DOHH2 (cell line): Measurements from ENCODE around the gene CCRL2.
"Not testable (repeated sequence)": the region's sequence is repeated elsewhere in the genome, so short reads cannot be mapped to it uniquely, and the experiment has no call there.

Source experiments
- H3F3A ChIP-seq: fragments of 200-600 bp; sonication (generic), shearing (Covaris generic); 2 replicates; pipeline ENCODE4 v1.6.0; 2016; ENCODE audit warnings: antibody characterized with exemption, mild to moderate bottlenecking; ENCODE audit not compliant: control insufficient read depth, insufficient read depth
- H3K27ac ChIP-seq: fragments of 200-600 bp; sonication (generic); 2 replicates; pipeline ENCODE4 v1.5.1; 2014; ENCODE audit warnings: low read depth, mild to moderate bottlenecking, low read length, moderate library complexity
- H3K27me3 ChIP-seq: fragments of 200-600 bp; sonication (generic); 2 replicates; pipeline ENCODE4 v1.6.1; 2014; ENCODE audit warnings: mild to moderate bottlenecking, low read length, mixed read lengths; ENCODE audit not compliant: control insufficient read depth
- H3K36me3 ChIP-seq: fragments of 200-600 bp; sonication (generic); 2 replicates; pipeline ENCODE4 v1.6.1; 2014; ENCODE audit warnings: mild to moderate bottlenecking, low read length, moderate library complexity, mixed read lengths; ENCODE audit not compliant: control insufficient read depth
- H3K4me1 ChIP-seq: fragments of 200-600 bp; sonication (generic); 2 replicates; pipeline ENCODE4 v1.6.1; 2014; ENCODE audit warnings: mild to moderate bottlenecking, low read length, mixed read lengths; ENCODE audit not compliant: control insufficient read depth
- H3K4me2 ChIP-seq: fragments of 200-600 bp; sonication (generic); 2 replicates; pipeline ENCODE4 v1.6.0; 2014; ENCODE audit warnings: mild to moderate bottlenecking, low read length, moderate library complexity
- H3K4me3 ChIP-seq: fragments of 200-600 bp; sonication (generic); 2 replicates; pipeline ENCODE4 v1.5.1; 2014; ENCODE audit warnings: mild to moderate bottlenecking, low read length, mixed read lengths
- H3K79me2 ChIP-seq: fragments of 200-600 bp; sonication (generic); 2 replicates; pipeline ENCODE4 v1.6.1; 2014; ENCODE audit warnings: mild to moderate bottlenecking, low read length, mixed read lengths; ENCODE audit not compliant: control insufficient read depth
- H3K9me2 ChIP-seq: fragments of 200-600 bp; sonication (generic); replicated peaks from 2 replicates; pipeline ENCODE4 v1.6.1; 2014; ENCODE audit warnings: mild to moderate bottlenecking, low read length, mixed read lengths; ENCODE audit not compliant: control insufficient read depth
- H3K9me3 ChIP-seq: fragments of 200-600 bp; sonication (generic); 2 replicates; pipeline ENCODE4 v1.6.1; 2014; ENCODE audit warnings: antibody characterized with exemption, low read length, mixed read lengths; ENCODE audit not compliant: control insufficient read depth, insufficient read depth
- H4K20me1 ChIP-seq: fragments of 200-600 bp; sonication (generic); 2 replicates; pipeline ENCODE4 v1.6.0; 2014; ENCODE audit warnings: low read depth, mild to moderate bottlenecking, antibody characterized with exemption, low read length, moderate library complexity; ENCODE audit not compliant: control insufficient read depth, insufficient read depth
- EZH2phosphoT487 ChIP-seq: fragments of 200-600 bp; sonication (generic); IDR thresholded peaks from 2 replicates; pipeline ENCODE4 v1.6.1; 2017; ENCODE audit warnings: borderline replicate concordance, mild to moderate bottlenecking, antibody characterized with exemption, low read length, moderate library complexity, mixed read lengths
- TF ChIP-seq, protein P1 (sequence below): fragments of 200-600 bp; sonication (generic); IDR thresholded peaks from one replicate; pipeline ENCODE4 v1.5.1; 2014; ENCODE audit warnings: antibody characterized with exemption, mild to moderate bottlenecking, low read depth, low read length; ENCODE audit not compliant: poor library complexity, severe bottlenecking

The CCRL2 gene

DNA sequence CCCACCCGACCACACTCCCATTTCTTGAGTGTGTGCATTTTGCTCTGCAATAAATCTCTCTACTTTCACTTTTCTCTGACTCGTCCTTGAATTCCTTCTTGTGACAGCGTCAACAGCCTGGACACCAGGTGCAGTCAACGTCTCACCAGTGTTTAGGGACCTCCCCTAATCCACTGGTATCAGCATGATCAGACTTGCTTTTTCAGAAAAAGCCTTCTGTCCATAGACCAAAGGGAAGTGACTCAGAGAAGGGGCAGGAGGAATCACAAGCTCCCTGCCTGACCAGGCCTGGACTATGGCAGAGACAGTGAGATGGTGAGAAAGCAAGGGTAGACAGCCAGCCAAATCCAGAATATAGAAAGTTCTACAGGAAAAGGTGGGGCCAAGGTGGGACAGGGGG, 20.9 kb upstream of the CCRL2 start:
- Histone ChIP-seq H3F3A (no peaks in the 10 kb centered on the region), H3K9me3 (no peaks in the 10 kb centered on the region), H3K4me1 (peaks cover 10% of the 10 kb centered on the region), H3K36me3 (no peaks in the 10 kb centered on the region), H3K27me3 (peaks cover 20% of the 10 kb centered on the region), H3K79me2 (no peaks in the 10 kb centered on the region), H4K20me1 (no peaks in the 10 kb centered on the region), H3K27ac (no peak overlapping the region), H3K9me2 (no peaks in the 10 kb centered on the region), H3K4me2 (no peak overlapping the region), H3K4me3 (no peak overlapping the region)
- no peak for TF ChIP-seq EZH2phosphoT487

DNA sequence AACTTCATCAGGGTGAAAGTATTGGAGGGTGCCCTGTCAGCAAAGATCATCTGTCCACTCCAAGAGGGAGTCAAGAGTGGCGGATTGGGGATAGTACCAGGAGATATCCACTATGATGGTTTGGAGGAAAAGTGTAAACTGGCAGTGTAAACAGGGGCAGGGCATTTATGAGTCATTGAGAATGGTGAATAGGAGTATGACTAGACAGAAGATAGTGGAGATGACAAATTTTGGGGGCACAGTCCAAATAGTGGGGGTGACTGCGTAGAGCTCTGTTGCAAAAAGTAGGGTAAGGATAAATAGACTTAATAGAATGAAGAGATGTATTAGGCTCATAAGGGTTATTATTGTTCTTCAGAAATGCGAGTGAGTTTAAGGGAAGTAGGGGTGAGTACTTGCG, 18.2 kb upstream of the CCRL2 start:
- H3K9me3 ChIP-seq, H3K79me2 ChIP-seq, H3K36me3 ChIP-seq, H3K4me3 ChIP-seq, H3K4me2 ChIP-seq, H3K9me2 ChIP-seq, H4K20me1 ChIP-seq, H3K27ac ChIP-seq, H3F3A ChIP-seq, H3K4me1 ChIP-seq: not testable (repeated sequence)
- peaks cover 11% of the 10 kb centered on the region for H3K27me3 ChIP-seq

DNA sequence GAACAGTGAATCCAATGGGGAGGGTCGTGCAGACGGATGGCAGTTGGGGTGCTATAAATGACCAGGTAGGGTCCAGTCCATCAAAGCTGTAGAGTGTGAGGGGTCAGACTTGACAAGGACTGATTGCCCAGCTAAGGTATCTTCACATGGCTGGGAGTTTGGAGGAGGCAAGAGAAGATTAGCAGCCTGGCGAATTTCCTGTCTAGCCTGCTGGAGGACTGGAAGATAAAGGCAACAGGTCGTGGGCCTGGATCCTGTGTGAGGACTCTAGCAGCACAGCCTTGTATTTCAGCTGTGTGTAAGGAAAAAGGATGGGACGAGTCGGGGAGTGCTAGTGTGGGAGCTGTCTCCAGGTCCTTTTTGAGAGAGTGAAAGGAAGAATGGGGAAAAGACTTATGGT, 17.8 kb upstream of the CCRL2 start:
- Histone ChIP-seq H3K4me1 (no peaks in the 10 kb centered on the region), H3K36me3 (no peaks in the 10 kb centered on the region), H3K4me3 (no peak overlapping the region), H4K20me1 (no peaks in the 10 kb centered on the region), H3K79me2 (no peaks in the 10 kb centered on the region), H3K9me3 (no peaks in the 10 kb centered on the region), H3K27ac (no peak overlapping the region), H3K4me2 (no peak overlapping the region), H3K27me3 (peaks cover 7% of the 10 kb centered on the region), H3K9me2 (no peaks in the 10 kb centered on the region), H3F3A (no peaks in the 10 kb centered on the region)
- no peak for TF ChIP-seq EZH2phosphoT487
- TF ChIP-seq, protein P1, sequence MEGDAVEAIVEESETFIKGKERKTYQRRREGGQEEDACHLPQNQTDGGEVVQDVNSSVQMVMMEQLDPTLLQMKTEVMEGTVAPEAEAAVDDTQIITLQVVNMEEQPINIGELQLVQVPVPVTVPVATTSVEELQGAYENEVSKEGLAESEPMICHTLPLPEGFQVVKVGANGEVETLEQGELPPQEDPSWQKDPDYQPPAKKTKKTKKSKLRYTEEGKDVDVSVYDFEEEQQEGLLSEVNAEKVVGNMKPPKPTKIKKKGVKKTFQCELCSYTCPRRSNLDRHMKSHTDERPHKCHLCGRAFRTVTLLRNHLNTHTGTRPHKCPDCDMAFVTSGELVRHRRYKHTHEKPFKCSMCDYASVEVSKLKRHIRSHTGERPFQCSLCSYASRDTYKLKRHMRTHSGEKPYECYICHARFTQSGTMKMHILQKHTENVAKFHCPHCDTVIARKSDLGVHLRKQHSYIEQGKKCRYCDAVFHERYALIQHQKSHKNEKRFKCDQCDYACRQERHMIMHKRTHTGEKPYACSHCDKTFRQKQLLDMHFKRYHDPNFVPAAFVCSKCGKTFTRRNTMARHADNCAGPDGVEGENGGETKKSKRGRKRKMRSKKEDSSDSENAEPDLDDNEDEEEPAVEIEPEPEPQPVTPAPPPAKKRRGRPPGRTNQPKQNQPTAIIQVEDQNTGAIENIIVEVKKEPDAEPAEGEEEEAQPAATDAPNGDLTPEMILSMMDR = no peak

DNA sequence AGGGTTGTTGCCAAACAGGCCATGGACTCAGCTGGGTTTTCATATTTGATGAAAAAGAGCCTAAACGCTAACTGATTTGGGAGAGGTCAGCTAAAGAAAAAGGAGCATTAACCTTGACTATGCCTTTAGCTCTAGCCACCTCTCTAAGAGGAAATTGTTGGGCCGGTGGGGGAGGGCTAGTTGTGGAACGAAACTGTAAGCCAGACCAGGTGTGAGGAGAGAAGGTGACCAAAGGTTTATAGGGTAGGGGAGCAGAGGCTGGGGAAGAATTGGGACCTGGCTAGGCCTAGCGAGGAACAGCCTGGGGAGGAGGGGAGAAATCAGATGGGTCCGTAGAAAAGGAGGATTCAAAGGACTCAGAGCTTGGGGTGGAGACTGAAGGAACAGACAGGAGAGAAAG, 15.5 kb upstream of the CCRL2 start:
- not testable (repeated sequence) for H3K27ac ChIP-seq, H3F3A ChIP-seq, H3K27me3 ChIP-seq, H3K79me2 ChIP-seq, H4K20me1 ChIP-seq, H3K36me3 ChIP-seq, H3K9me3 ChIP-seq, H3K4me2 ChIP-seq, H3K4me3 ChIP-seq, H3K9me2 ChIP-seq, H3K4me1 ChIP-seq

DNA sequence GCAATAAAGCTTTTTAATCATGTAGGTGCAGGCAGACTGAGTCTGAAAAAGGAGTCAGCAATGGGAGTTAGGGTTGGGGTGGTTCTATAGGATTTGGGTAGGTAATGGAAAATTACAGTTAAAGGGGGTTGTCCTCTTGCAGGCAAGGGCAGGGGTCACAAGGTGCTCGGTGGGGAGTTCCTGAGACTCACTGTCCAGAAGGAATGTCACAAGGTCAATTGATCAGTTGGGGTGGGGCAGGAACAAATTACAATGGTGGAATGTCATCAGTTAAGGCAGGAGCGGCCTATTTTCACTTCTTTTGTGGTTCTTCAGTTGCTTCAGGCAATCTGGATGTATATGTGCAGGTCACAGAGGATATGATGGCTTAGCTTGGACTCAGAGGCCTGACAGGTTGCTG, 14.0 kb upstream of the CCRL2 start:
- Histone ChIP-seq H3K9me3 (no peaks in the 10 kb centered on the region), H3K27me3 (0 out of 2 replicates have a peak, but pooled peaks cover 4% of the 10 kb centered on the region), H3K36me3 (no peaks in the 10 kb centered on the region), H3F3A (no peaks in the 10 kb centered on the region), H3K4me3 (no peak overlapping the region), H3K27ac (no peak overlapping the region), H3K4me2 (no peak overlapping the region), H3K9me2 (no peaks in the 10 kb centered on the region), H4K20me1 (no peaks in the 10 kb centered on the region), H3K4me1 (no peaks in the 10 kb centered on the region), H3K79me2 (no peaks in the 10 kb centered on the region)
- no peak for TF ChIP-seq EZH2phosphoT487
- TF ChIP-seq, protein P1 = no peak
